BLaER1 treated with 17β-estradiol and CSF1 and Interleukin-3, amounts not matched to agents 10 nM and 100 nM (cell line): ENCODE measurements around the gene ACTL6B.

ENCODE experiments used
- H3K27ac ChIP-seq, 11 experiments: shearing (Covaris generic); formaldehyde crosslinking; 2 replicates each; pipeline ENCODE4 v1.8.1; 2022
- H3K27me3 ChIP-seq, 11 experiments: shearing (Covaris generic); formaldehyde crosslinking; 2 replicates each; pipeline ENCODE4 v1.8.1; 2022
- H3K36me3 ChIP-seq, 11 experiments: shearing (Covaris generic); formaldehyde crosslinking; 2 replicates each; pipeline ENCODE4 v1.8.1; 2022
- H3K4me1 ChIP-seq, 10 experiments: shearing (Covaris generic); formaldehyde crosslinking; 2 replicates each; pipeline ENCODE4 v1.8.1; 2022
- H3K4me2 ChIP-seq, 11 experiments: shearing (Covaris generic); formaldehyde crosslinking; 2 replicates each; pipeline ENCODE4 v1.8.1; 2022
- H3K4me3 ChIP-seq, 10 experiments: shearing (Covaris generic); formaldehyde crosslinking; 2 replicates each; pipeline ENCODE4 v1.8.1; 2022
- H3K9ac ChIP-seq, 11 experiments: shearing (Covaris generic); formaldehyde crosslinking; 2 replicates each; pipeline ENCODE4 v1.8.1; 2022
- H3K9me3 ChIP-seq, 11 experiments: shearing (Covaris generic); formaldehyde crosslinking; replicated peaks in 1 of 11; 2 replicates each; pipeline ENCODE4 v1.8.1; 2022
- H4K20me1 ChIP-seq, 11 experiments: shearing (Covaris generic); formaldehyde crosslinking; 2 replicates each; pipeline ENCODE4 v1.8.1; 2022
- Cebpa-rat ChIP-seq, 11 experiments: shearing (Covaris generic); IDR thresholded peaks; 2 replicates each; pipeline ENCODE4 v1.8.1; 2022

ACTL6B gene

GRCh38 chr7:100612730-100613390 is 43.4 kb downstream of the ACTL6B start:
- H3K4me2 ChIP-seq, result peak overlapping the region; percentile 89 to 100 (median 98)
- H3K36me3 ChIP-seq, result peaks cover 0 to 15% (median 0%) of the 10 kb centered on the region in 11 experiments; a peak in 4 of 22 replicates
- no peak for TF ChIP-seq Cebpa-rat (IDR thresholded peaks at IDR 0.05)
- H3K27ac ChIP-seq, result peak overlapping the region; percentile 52 to 92 (median 79)
- peak overlapping the region; percentile 71 to 92 (median 82) for H3K4me3 ChIP-seq
- H3K4me1 ChIP-seq, result peaks cover 18 to 37% (median 31%) of the 10 kb centered on the region in 10 experiments
- no peaks in the 10 kb centered on the region for H3K27me3 ChIP-seq
- H3K9me3 ChIP-seq, result no peaks in the 10 kb centered on the region
- H4K20me1 ChIP-seq, result no peaks in the 10 kb centered on the region
- peak overlapping the region; percentile 74 to 90 (median 83) for H3K9ac ChIP-seq

DNA sequence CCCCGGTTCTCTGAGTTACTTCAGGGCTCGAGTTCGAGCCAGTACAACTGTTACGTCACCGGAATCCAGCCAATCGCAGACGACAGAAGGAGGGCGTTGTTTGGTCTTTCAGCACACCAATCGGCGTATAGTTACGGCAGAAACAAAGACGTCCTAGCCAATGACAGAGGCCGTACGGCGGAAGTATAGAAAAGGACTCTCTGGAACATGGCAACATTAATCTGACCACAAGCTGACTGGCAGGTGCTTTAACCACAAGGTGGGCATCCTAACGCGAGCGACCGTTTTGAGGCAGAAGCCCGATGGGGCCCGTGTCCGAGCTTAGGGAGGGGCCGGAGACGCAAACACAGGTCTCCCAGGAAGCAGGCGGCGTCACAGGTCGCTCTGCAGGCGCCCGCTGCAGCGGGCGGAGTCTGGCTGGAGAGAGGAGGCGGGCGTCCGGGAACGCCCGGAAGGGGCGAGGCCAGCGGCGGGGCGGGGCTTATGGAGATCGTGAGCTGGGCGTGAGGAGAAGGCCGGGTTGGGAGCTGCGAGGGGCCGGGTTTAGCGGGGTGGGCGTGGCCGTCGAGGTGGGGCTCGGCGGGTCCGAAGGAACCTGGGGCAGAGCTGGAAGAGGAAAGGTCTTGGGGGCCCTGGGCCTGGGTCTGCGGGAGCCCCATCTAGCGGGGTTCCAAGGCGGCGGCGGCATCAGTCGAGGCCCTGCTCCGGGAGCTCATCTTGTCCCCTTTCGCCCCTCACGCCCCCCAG is 44.1 kb downstream of the ACTL6B start, which contains the start of gene MOSPD3:
MOSPD3 (plus strand) TSS at position 558 of the 747 bp plus-strand sequence. CDS start 252 bp downstream, outside the sequence.
- Histone ChIP-seq H3K4me2 (peak within 1 kb of the TSS; percentile 89 to 100 (median 98)), H3K27me3 (no peaks in the 10 kb centered on the region), H3K36me3 (peaks cover 0 to 15% (median 0%) of the 10 kb centered on the region in 11 experiments; a peak in 4 of 22 replicates), H3K9me3 (no peaks in the 10 kb centered on the region), H3K27ac (peak within 1 kb of the TSS; percentile 52 to 92 (median 79)), H3K9ac (peak within 1 kb of the TSS; percentile 74 to 90 (median 83)), H3K4me1 (peaks cover 18 to 37% (median 31%) of the 10 kb centered on the region in 10 experiments), H3K4me3 (peak within 1 kb of the TSS; percentile 71 to 92 (median 82)), H4K20me1 (no peaks in the 10 kb centered on the region)
- TF ChIP-seq Cebpa-rat (IDR thresholded peaks at IDR 0.05), result peak in 1 of 11 experiments; percentile 34; a peak in 1 of 22 replicates

GRCh38 chr7:100609958-100610357 is 46.3 kb downstream of the ACTL6B start:
- H3K36me3 ChIP-seq, result peaks cover 0 to 8% (median 0%) of the 10 kb centered on the region in 11 experiments; a peak in 2 of 22 replicates
- no peak for TF ChIP-seq Cebpa-rat (IDR thresholded peaks at IDR 0.05)
- H3K9ac ChIP-seq, result no peak overlapping the region
- H3K27me3 ChIP-seq, result peaks cover 0 to 18% (median 16%) of the 10 kb centered on the region in 11 experiments; a peak in 17 of 22 replicates
- H3K4me2 ChIP-seq, result no peak overlapping the region
- H4K20me1 ChIP-seq, result no peaks in the 10 kb centered on the region
- H3K9me3 ChIP-seq, result no peaks in the 10 kb centered on the region
- H3K4me1 ChIP-seq, result peaks cover 33 to 48% (median 44%) of the 10 kb centered on the region in 10 experiments
- H3K4me3 ChIP-seq, result no peak overlapping the region
- H3K27ac ChIP-seq, result no peak overlapping the region

GRCh38 chr7:100607111-100607510 is 49.1 kb downstream of the ACTL6B start:
- TF ChIP-seq Cebpa-rat (IDR thresholded peaks at IDR 0.05), result no peak
- Histone ChIP-seq H3K4me1 (peaks cover 23 to 47% (median 40%) of the 10 kb centered on the region in 10 experiments; a peak in 19 of 20 replicates), H3K27me3 (peaks cover 0 to 24% (median 19%) of the 10 kb centered on the region in 11 experiments; a peak in 17 of 22 replicates), H3K4me2 (no peak overlapping the region), H3K4me3 (no peak overlapping the region), H4K20me1 (no peaks in the 10 kb centered on the region), H3K9me3 (no peaks in the 10 kb centered on the region), H3K27ac (no peak overlapping the region), H3K36me3 (no peaks in the 10 kb centered on the region), H3K9ac (no peak overlapping the region)

- Histone ChIP-seq H3K9ac (peak overlapping the region in 1 of 11 experiments; percentile 72; a peak in 1 of 22 replicates), H3K4me2 (peak overlapping the region; percentile 89 to 100 (median 98); a peak in 21 of 22 replicates), H3K27ac (no peak overlapping the region), H3K4me1 (peaks cover 24 to 51% (median 46%) of the 10 kb centered on the region in 10 experiments; a peak in 19 of 20 replicates), H3K36me3 (no peaks in the 10 kb centered on the region), H4K20me1 (no peaks in the 10 kb centered on the region), H3K27me3 (peaks cover 0 to 24% (median 19%) of the 10 kb centered on the region in 11 experiments; a peak in 17 of 22 replicates), H3K4me3 (peak overlapping the region in 1 of 10 experiments; percentile 70; a peak in 1 of 20 replicates), H3K9me3 (no peaks in the 10 kb centered on the region)
- no peak for TF ChIP-seq Cebpa-rat (IDR thresholded peaks at IDR 0.05)
Measured at GRCh38 chr7:100606313-100606712, 49.9 kb downstream of the ACTL6B start.

- Histone ChIP-seq H4K20me1 (no peaks in the 10 kb centered on the region), H3K9me3 (no peaks in the 10 kb centered on the region), H3K36me3 (no peaks in the 10 kb centered on the region), H3K4me3 (peak overlapping the region; percentile 65 to 75 (median 69)), H3K9ac (peak overlapping the region; percentile 61 to 80 (median 75); a peak in 21 of 22 replicates), H3K27ac (peak overlapping the region in 6 of 11 experiments; percentile 55 to 75 (median 70); a peak in 10 of 22 replicates), H3K27me3 (peaks cover 0 to 24% (median 19%) of the 10 kb centered on the region in 11 experiments; a peak in 17 of 22 replicates), H3K4me2 (peak overlapping the region; percentile 89 to 100 (median 98)), H3K4me1 (peaks cover 25 to 55% (median 51%) of the 10 kb centered on the region in 10 experiments; a peak in 19 of 20 replicates)
- TF ChIP-seq Cebpa-rat (IDR thresholded peaks at IDR 0.05), result no peak
Measured at GRCh38 chr7:100604976-100605911, 51.0 kb downstream of the ACTL6B start.

DNA sequence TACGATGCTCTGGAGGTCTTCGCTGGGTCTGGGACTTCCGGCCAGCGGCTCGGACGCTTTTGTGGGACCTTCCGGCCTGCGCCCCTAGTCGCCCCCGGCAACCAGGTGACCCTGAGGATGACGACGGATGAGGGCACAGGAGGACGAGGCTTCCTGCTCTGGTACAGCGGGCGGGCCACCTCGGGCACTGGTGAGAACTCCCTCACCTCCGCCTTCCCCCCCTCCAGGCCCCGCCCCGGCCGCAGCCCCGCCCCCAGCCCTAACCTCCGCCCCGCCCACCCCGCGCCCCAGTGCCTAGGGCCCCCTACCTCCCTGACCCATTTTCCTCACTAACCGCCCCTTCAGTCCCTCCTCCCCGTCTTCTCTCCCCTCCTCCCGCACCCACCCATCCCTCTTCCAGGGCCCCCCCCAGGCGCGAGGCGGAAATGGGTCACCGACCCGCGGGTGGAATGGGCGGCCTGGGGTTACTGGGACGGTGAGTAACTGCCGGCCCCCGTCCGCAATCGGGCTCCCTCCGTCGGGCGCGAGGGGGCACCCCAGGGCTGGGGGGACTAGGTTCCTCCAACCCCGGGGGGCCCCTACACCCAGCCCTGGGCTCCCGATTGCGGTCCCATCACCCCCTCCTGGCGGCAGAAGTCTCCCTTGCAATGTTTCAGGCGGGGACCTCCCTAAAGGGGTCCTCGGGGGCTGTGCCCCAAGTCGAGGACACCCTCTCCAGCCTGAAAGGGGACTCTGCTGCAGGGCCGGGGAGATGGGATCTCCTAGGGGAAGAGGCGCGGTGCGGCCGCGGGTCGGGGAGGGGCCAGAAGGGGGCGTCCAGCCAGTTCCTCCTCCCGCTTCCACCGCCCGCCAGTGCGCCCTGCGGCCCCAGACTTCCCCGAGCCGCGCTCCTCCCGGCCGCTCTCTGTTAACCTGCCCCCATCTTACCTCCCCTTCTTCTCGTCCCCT is 51.9 kb downstream of the ACTL6B start:
- no peaks in the 10 kb centered on the region for H3K9me3 ChIP-seq
- peaks cover 0 to 24% (median 19%) of the 10 kb centered on the region in 11 experiments; a peak in 17 of 22 replicates for H3K27me3 ChIP-seq
- H3K36me3 ChIP-seq, result no peaks in the 10 kb centered on the region
- no peaks in the 10 kb centered on the region for H4K20me1 ChIP-seq
- H3K4me3 ChIP-seq, result peak overlapping the region; percentile 65 to 75 (median 69)
- no peak for TF ChIP-seq Cebpa-rat (IDR thresholded peaks at IDR 0.05)
- H3K27ac ChIP-seq, result peak overlapping the region in 10 of 11 experiments; percentile 39 to 75 (median 70); a peak in 20 of 22 replicates
- peak overlapping the region; percentile 61 to 80 (median 75) for H3K9ac ChIP-seq
- peaks cover 30 to 65% (median 60%) of the 10 kb centered on the region in 10 experiments; a peak in 19 of 20 replicates for H3K4me1 ChIP-seq
- peak overlapping the region; percentile 94 to 100 (median 98) for H3K4me2 ChIP-seq
